ENCODE results near the gene BANP. TPM values are rescaled to one million over a fixed set of nuclear protein-coding genes. Genes with fewer than 3 reads are reported as not detected.

BANP gene
- total RNA-seq, 1 donor from 2014 or later, result 36.4 TPM

Other genes with a start within 250 kb of the BANP start
- gene KLHDC4, start 185.4 kb upstream of the BANP start, total RNA-seq, result 28.2 and 36.4 TPM in 2 replicates
- gene SLC7A5, start 81.9 kb upstream of the BANP start, total RNA-seq, result 5.1 and 7.8 TPM in 2 replicates
- not detected in 2 replicates for gene CA5A, start 14.9 kb upstream of the BANP start, total RNA-seq